ENCODE data around the gene DDX24. TPM values are rescaled to one million over a fixed set of nuclear protein-coding genes. Genes with fewer than 3 reads are reported as not detected.

DDX24 gene
- polyA plus RNA-seq, 2 donors = 45.6 to 58.3 TPM

- no peaks in the 10 kb centered on the region for H3K27me3 ChIP-seq (ENCODE audit: control insufficient read depth in 1 of 2, insufficient read depth in 2 of 2, low read length in 2 of 2)
- no peaks in the 10 kb centered on the region for H3K4me1 ChIP-seq (ENCODE audit: control insufficient read depth in 2 of 2, insufficient read depth in 2 of 2, low read length in 1 of 2)
- H3K27ac ChIP-seq (ENCODE audit: low read depth in 2 of 2, low read length in 1 of 2) = no peak overlapping the region
- H3K36me3 ChIP-seq (ENCODE audit: control insufficient read depth in 2 of 2, insufficient read depth in 2 of 2, low read length in 1 of 2) = no peaks in the 10 kb centered on the region
- H3K9me3 ChIP-seq (ENCODE audit: control insufficient read depth in 2 of 2, insufficient read depth in 1 of 2, low read depth in 1 of 2, low read length in 1 of 2) = no peaks in the 10 kb centered on the region
- H3K4me3 ChIP-seq (ENCODE audit: low read depth in 1 of 2, low read length in 2 of 2) = no peak overlapping the region
- WGBS, 2 donors = 97 to 100% methylated on average over 2 of the region's 2 CpGs
Observed at GRCh38 chr14:94093418-94093817, 12.4 kb upstream of the DDX24 start.

DNA sequence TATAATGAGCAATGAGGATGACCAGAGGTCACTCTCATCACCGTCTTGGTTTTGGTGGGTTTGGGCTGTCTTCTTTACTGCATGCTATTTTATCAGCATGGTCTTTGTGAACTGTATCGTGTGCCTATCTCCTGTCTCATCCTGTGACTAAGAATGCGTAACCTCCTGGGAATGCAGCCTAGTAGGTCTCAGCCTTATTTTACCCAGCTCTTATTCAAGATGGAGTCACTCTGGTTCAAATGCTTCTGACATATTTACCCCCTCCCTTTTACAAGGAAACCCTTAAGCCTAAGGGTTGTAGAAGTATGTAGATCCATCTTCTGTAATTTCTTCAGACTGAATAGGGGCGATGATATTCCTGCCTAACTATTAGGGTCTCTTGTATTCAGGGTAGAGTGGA, 8.5 kb upstream of the DDX24 start:
- no peaks in the 10 kb centered on the region for H3K36me3 ChIP-seq (ENCODE audit: control insufficient read depth in 2 of 2, insufficient read depth in 2 of 2, low read length in 1 of 2)
- no peaks in the 10 kb centered on the region for H3K27me3 ChIP-seq (ENCODE audit: control insufficient read depth in 1 of 2, insufficient read depth in 2 of 2, low read length in 2 of 2)
- 94 to 96% methylated on average over 4 of the region's 4 CpGs for whole genome bisulfite sequencing, 2 donors
- no peaks in the 10 kb centered on the region for H3K4me1 ChIP-seq (ENCODE audit: control insufficient read depth in 2 of 2, insufficient read depth in 2 of 2, low read length in 1 of 2)
- H3K4me3 ChIP-seq (ENCODE audit: low read depth in 1 of 2, low read length in 2 of 2) = no peak overlapping the region
- H3K9me3 ChIP-seq (ENCODE audit: control insufficient read depth in 2 of 2, insufficient read depth in 1 of 2, low read depth in 1 of 2, low read length in 1 of 2) = no peaks in the 10 kb centered on the region
- no peak overlapping the region for H3K27ac ChIP-seq (ENCODE audit: low read depth in 2 of 2, low read length in 1 of 2)

GRCh38 chr14:94088516-94088915, 7.5 kb upstream of the DDX24 start:
- no peaks in the 10 kb centered on the region for H3K36me3 ChIP-seq (ENCODE audit: control insufficient read depth in 2 of 2, insufficient read depth in 2 of 2, low read length in 1 of 2)
- 76 to 92% methylated on average over 5 of the region's 5 CpGs for WGBS, 2 donors
- no peaks in the 10 kb centered on the region for H3K9me3 ChIP-seq (ENCODE audit: control insufficient read depth in 2 of 2, insufficient read depth in 1 of 2, low read depth in 1 of 2, low read length in 1 of 2)
- no peak overlapping the region for H3K27ac ChIP-seq (ENCODE audit: low read depth in 2 of 2, low read length in 1 of 2)
- H3K4me1 ChIP-seq (ENCODE audit: control insufficient read depth in 2 of 2, insufficient read depth in 2 of 2, low read length in 1 of 2) = no peaks in the 10 kb centered on the region
- H3K27me3 ChIP-seq (ENCODE audit: control insufficient read depth in 1 of 2, insufficient read depth in 2 of 2, low read length in 2 of 2) = no peaks in the 10 kb centered on the region
- no peak overlapping the region for H3K4me3 ChIP-seq (ENCODE audit: low read depth in 1 of 2, low read length in 2 of 2)

GRCh38 chr14:94087891-94088290, 6.9 kb upstream of the DDX24 start:
- Histone ChIP-seq H3K4me1 (ENCODE audit: control insufficient read depth in 2 of 2, insufficient read depth in 2 of 2, low read length in 1 of 2) (no peaks in the 10 kb centered on the region), H3K4me3 (ENCODE audit: low read depth in 1 of 2, low read length in 2 of 2) (no peak overlapping the region), H3K36me3 (ENCODE audit: control insufficient read depth in 2 of 2, insufficient read depth in 2 of 2, low read length in 1 of 2) (no peaks in the 10 kb centered on the region), H3K27me3 (ENCODE audit: control insufficient read depth in 1 of 2, insufficient read depth in 2 of 2, low read length in 2 of 2) (no peaks in the 10 kb centered on the region), H3K27ac (ENCODE audit: low read depth in 2 of 2, low read length in 1 of 2) (no peak overlapping the region), H3K9me3 (ENCODE audit: control insufficient read depth in 2 of 2, insufficient read depth in 1 of 2, low read depth in 1 of 2, low read length in 1 of 2) (no peaks in the 10 kb centered on the region)
- WGBS, 2 donors = 59 to 85% methylated on average over 4 of the region's 4 CpGs

DNA sequence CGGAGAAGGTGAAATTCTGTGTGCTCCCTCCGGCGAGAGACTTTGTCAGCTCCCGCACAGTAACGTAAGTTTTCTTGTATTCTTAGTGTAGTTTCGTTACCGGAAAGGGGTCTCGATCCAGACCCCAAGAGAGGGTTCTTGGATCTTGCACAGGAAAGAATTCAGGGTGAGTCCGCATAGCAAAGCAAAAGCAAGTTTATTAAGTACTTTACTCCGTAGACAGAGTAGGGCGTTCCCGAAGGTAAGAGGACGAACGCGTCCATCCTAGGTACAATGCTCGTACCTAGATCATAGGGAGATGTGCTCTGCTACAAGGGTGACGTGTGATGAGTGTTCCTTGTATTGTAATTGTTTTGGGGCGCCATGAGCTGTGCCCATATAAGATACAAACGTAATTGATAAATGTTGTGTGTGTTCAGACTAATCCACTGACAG, 401 bp upstream of the DDX24 start:
- Histone ChIP-seq H3K4me3 (ENCODE audit: low read depth in 1 of 2, low read length in 2 of 2) (peak overlapping the region; percentile 84 to 96), H3K4me1 (ENCODE audit: control insufficient read depth in 2 of 2, insufficient read depth in 2 of 2, low read length in 1 of 2) (peaks cover 2 to 3% of the 10 kb centered on the region in 2 donors), H3K9me3 (ENCODE audit: control insufficient read depth in 2 of 2, insufficient read depth in 1 of 2, low read depth in 1 of 2, low read length in 1 of 2) (no peaks in the 10 kb centered on the region), H3K36me3 (ENCODE audit: control insufficient read depth in 2 of 2, insufficient read depth in 2 of 2, low read length in 1 of 2) (peaks cover 0 to 6% of the 10 kb centered on the region in 2 donors), H3K27ac (ENCODE audit: low read depth in 2 of 2, low read length in 1 of 2) (peak overlapping the region; percentile 86 to 97), H3K27me3 (ENCODE audit: control insufficient read depth in 1 of 2, insufficient read depth in 2 of 2, low read length in 2 of 2) (no peaks in the 10 kb centered on the region)
- WGBS, 2 donors = 1 to 2% methylated on average over 19 of the region's 19 CpGs

DNA sequence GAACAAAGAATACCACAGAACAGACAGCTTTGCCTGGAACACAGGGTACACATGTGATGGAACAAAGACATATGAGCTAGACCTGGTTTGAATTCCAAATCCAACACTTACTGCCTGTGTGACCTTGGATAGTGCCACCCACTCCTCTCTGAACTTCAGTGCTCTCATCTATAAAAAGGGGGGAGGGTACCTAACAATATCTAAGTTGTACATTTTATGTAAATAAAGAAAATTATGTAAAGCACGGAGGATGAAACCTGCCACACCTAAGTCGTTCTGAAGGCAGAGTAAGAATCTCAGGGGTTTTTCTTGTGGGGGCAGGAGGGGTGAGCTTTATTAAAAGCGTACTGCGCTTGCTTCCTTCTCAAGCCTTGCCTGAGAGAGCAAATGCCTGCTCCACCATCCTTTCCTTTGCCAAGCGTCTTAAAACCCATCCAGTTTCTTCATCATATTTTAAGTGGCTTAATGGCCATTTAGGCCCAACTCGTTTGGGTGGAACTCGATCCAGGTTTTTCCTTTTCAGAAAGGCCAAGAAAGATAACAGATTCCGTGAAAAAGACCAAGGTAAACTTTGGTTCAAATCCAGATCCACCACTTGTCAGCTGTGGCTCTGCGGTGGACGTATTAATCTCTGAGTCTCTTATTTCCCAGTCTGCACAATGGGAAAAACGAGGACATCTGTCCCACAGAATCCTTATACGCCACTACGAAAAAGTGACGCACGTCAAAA, 946 bp downstream of the DDX24 start:
- H3K27ac ChIP-seq (ENCODE audit: low read depth in 2 of 2, low read length in 1 of 2) = peak overlapping the region; percentile 95 to 97
- peaks cover 0 to 6% of the 10 kb centered on the region in 2 donors for H3K36me3 ChIP-seq (ENCODE audit: control insufficient read depth in 2 of 2, insufficient read depth in 2 of 2, low read length in 1 of 2)
- WGBS, 2 donors = 2 to 3% methylated on average over 15 of the region's 15 CpGs
- H3K4me3 ChIP-seq (ENCODE audit: low read depth in 1 of 2, low read length in 2 of 2) = peak overlapping the region; percentile 84 to 96
- H3K4me1 ChIP-seq (ENCODE audit: control insufficient read depth in 2 of 2, insufficient read depth in 2 of 2, low read length in 1 of 2) = peaks cover 2 to 3% of the 10 kb centered on the region in 2 donors
- H3K27me3 ChIP-seq (ENCODE audit: control insufficient read depth in 1 of 2, insufficient read depth in 2 of 2, low read length in 2 of 2) = no peaks in the 10 kb centered on the region
- H3K9me3 ChIP-seq (ENCODE audit: control insufficient read depth in 2 of 2, insufficient read depth in 1 of 2, low read depth in 1 of 2, low read length in 1 of 2) = no peaks in the 10 kb centered on the region

- Histone ChIP-seq H3K4me3 (ENCODE audit: low read depth in 1 of 2, low read length in 2 of 2) (peak overlapping the region in 1 of 2 donors; percentile 32), H3K36me3 (ENCODE audit: control insufficient read depth in 2 of 2, insufficient read depth in 2 of 2, low read length in 1 of 2) (peaks cover 0 to 6% of the 10 kb centered on the region in 2 donors), H3K9me3 (ENCODE audit: control insufficient read depth in 2 of 2, insufficient read depth in 1 of 2, low read depth in 1 of 2, low read length in 1 of 2) (no peaks in the 10 kb centered on the region), H3K27ac (ENCODE audit: low read depth in 2 of 2, low read length in 1 of 2) (no peak overlapping the region), H3K4me1 (ENCODE audit: control insufficient read depth in 2 of 2, insufficient read depth in 2 of 2, low read length in 1 of 2) (peaks cover 2 to 3% of the 10 kb centered on the region in 2 donors), H3K27me3 (ENCODE audit: control insufficient read depth in 1 of 2, insufficient read depth in 2 of 2, low read length in 2 of 2) (no peaks in the 10 kb centered on the region)
- 70 to 77% methylated on average over 5 of the region's 5 CpGs for WGBS, 2 donors
Observed at GRCh38 chr14:94077823-94078222, 3.2 kb downstream of the DDX24 start.

DNA sequence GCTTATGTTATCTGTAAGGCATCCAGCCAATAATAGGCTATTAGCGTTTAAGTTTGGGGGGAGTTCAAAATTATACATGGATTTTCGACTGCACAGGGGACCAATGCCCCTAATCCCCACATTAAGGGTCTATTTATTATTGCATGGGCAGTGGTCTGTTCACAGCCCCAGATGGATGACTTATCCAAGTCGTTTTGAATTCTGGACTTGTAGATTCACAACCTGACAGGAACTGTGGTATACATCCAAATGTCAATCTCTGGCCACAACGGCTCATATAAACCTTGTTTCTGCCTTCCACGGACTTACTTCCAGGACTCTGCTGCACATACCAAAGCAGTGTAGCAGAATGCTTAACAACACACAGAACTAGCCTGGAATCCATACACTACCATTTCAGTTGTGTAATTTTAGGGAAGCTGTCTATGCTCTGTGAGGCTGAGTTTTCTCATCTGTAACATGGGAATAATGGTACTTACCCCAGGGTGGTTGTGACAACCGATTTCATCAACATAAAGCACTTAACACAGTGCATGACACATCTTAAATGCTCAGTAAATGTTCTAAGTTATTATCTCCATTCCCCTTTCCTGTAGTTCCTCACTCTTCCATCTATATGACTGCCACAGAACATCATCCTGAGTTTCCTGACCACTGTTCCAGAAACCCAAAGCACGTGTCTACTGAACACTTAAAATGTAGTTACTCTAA, 3.7 kb downstream of the DDX24 start:
- no peaks in the 10 kb centered on the region for H3K9me3 ChIP-seq (ENCODE audit: control insufficient read depth in 2 of 2, insufficient read depth in 1 of 2, low read depth in 1 of 2, low read length in 1 of 2)
- peak overlapping the region in 1 of 2 donors; percentile 32 for H3K4me3 ChIP-seq (ENCODE audit: low read depth in 1 of 2, low read length in 2 of 2)
- H3K36me3 ChIP-seq (ENCODE audit: control insufficient read depth in 2 of 2, insufficient read depth in 2 of 2, low read length in 1 of 2) = peaks cover 0 to 6% of the 10 kb centered on the region in 2 donors
- WGBS, 2 donors = 60 to 62% methylated on average over 7 of the region's 7 CpGs
- peaks cover 2 to 3% of the 10 kb centered on the region in 2 donors for H3K4me1 ChIP-seq (ENCODE audit: control insufficient read depth in 2 of 2, insufficient read depth in 2 of 2, low read length in 1 of 2)
- no peaks in the 10 kb centered on the region for H3K27me3 ChIP-seq (ENCODE audit: control insufficient read depth in 1 of 2, insufficient read depth in 2 of 2, low read length in 2 of 2)
- H3K27ac ChIP-seq (ENCODE audit: low read depth in 2 of 2, low read length in 1 of 2) = peak overlapping the region in 1 of 2 donors; percentile 1

- Histone ChIP-seq H3K4me1 (ENCODE audit: control insufficient read depth in 2 of 2, insufficient read depth in 2 of 2, low read length in 1 of 2) (peaks cover 2 to 3% of the 10 kb centered on the region in 2 donors), H3K36me3 (ENCODE audit: control insufficient read depth in 2 of 2, insufficient read depth in 2 of 2, low read length in 1 of 2) (peaks cover 0 to 6% of the 10 kb centered on the region in 2 donors), H3K9me3 (ENCODE audit: control insufficient read depth in 2 of 2, insufficient read depth in 1 of 2, low read depth in 1 of 2, low read length in 1 of 2) (no peaks in the 10 kb centered on the region), H3K4me3 (ENCODE audit: low read depth in 1 of 2, low read length in 2 of 2) (no peak overlapping the region), H3K27ac (ENCODE audit: low read depth in 2 of 2, low read length in 1 of 2) (no peak overlapping the region), H3K27me3 (ENCODE audit: control insufficient read depth in 1 of 2, insufficient read depth in 2 of 2, low read length in 2 of 2) (no peaks in the 10 kb centered on the region)
- WGBS, 2 donors = 93 to 98% methylated on average over 2 of the region's 2 CpGs
Observed at GRCh38 chr14:94075008-94075407, 6.0 kb downstream of the DDX24 start.

Data from esophagus (tissue), 2 donors.